IMR-90 (cell line): ENCODE data around the gene CAPN5. TPM values are rescaled to one million over a fixed set of nuclear protein-coding genes. Genes with fewer than 3 reads are reported as not detected.

Source experiments
- ATAC-seq: fragments of 200-7000 bp; cut with Tn5 transposase; 2 replicates; pipeline ENCODE4 v1.9.1; 2020; ENCODE audit warnings: low read depth, mild to moderate bottlenecking, moderate library complexity
- BruUV-seq: library from RNA; stranded (reverse); fragments of 400-500 nt; replicated peaks from 2 replicates; lab custom pipeline; 2021; lab: Mats Ljungman, UMichigan
- CTCF ChIA-PET: fragments of 300-600 bp; formaldehyde crosslinking; extraction: SDS; loops from one replicate; lab custom pipeline; 2021; ENCODE audit warnings: antibody characterized with exemption; lab: Yijun Ruan, JAX
- POLR2A ChIA-PET: fragments of 300-600 bp; sonication (Branson Sonifier 250); formaldehyde crosslinking; loops from one replicate; lab custom pipeline; 2022; ENCODE audit warnings: antibody characterized with exemption; ENCODE audit not compliant: unreplicated experiment; lab: Charles Lee
- DNase-seq: peaks from one replicate; pipeline ENCODE4 v3.0.0; 2013
- H2AFZ ChIP-seq: replicated peaks from 2 replicates; pipeline ENCODE3; 2013; ENCODE audit warnings: low read length, mild to moderate bottlenecking; ENCODE audit not compliant: poor library complexity
- H2AK5ac ChIP-seq: 2 replicates; pipeline ENCODE4 v1.6.1; 2013; ENCODE audit warnings: low read depth, low read length, inconsistent platforms
- H2AK9ac ChIP-seq: replicated peaks from 2 replicates; pipeline ENCODE3; 2013; ENCODE audit warnings: mild to moderate bottlenecking, low read depth, low read length, moderate library complexity; ENCODE audit not compliant: poor library complexity
- H2BK120ac ChIP-seq: 2 replicates; pipeline ENCODE4 v1.6.1; 2013; ENCODE audit warnings: low read depth, low read length, inconsistent platforms
- H2BK15ac ChIP-seq: 3 replicates; pipeline ENCODE4 v1.6.1; 2013; ENCODE audit warnings: low read depth, low read length, inconsistent platforms
- H2BK20ac ChIP-seq: 2 replicates; pipeline ENCODE4 v1.6.1; 2013; ENCODE audit warnings: low read depth, mild to moderate bottlenecking, inconsistent platforms, low read length, moderate library complexity
- H2BK5ac ChIP-seq: 2 replicates; pipeline ENCODE4 v1.6.1; 2013; ENCODE audit warnings: mild to moderate bottlenecking, low read depth, low read length, inconsistent platforms; ENCODE audit not compliant: poor library complexity, severe bottlenecking
- H3K14ac ChIP-seq: replicated peaks from 2 replicates; pipeline ENCODE4 v1.6.1; 2013; ENCODE audit warnings: low read depth, low read length, inconsistent platforms
- H3K18ac ChIP-seq: 2 replicates; pipeline ENCODE4 v1.6.1; 2013; ENCODE audit warnings: low read depth, low read length, control low read depth
- H3K23ac ChIP-seq: 2 replicates; pipeline ENCODE4 v1.6.1; 2013; ENCODE audit warnings: low read depth, low read length, inconsistent platforms
- H3K27ac ChIP-seq: 2 replicates; pipeline ENCODE4 v1.5.1; 2013; ENCODE audit warnings: mild to moderate bottlenecking, control low read depth, low read length; ENCODE audit not compliant: insufficient read depth
- H3K27me3 ChIP-seq: 2 replicates; pipeline ENCODE4 v1.6.1; 2013; ENCODE audit warnings: low read length; ENCODE audit not compliant: control insufficient read depth, insufficient read depth
- H3K36me3 ChIP-seq: 2 replicates; pipeline ENCODE4 v1.6.1; 2013; ENCODE audit warnings: low read length, mixed read lengths; ENCODE audit not compliant: control insufficient read depth, insufficient read depth
- H3K4ac ChIP-seq: 2 replicates; pipeline ENCODE4 v1.6.1; 2013; ENCODE audit warnings: low read depth, low read length, inconsistent platforms
- H3K4me1 ChIP-seq: 2 replicates; pipeline ENCODE4 v1.6.1; 2013; ENCODE audit warnings: low read length, mixed read lengths; ENCODE audit not compliant: control insufficient read depth, insufficient read depth
- H3K4me2 ChIP-seq: 2 replicates; pipeline ENCODE4 v1.6.1; 2013; ENCODE audit warnings: low read depth, mild to moderate bottlenecking, control low read depth, low read length, moderate library complexity
- H3K4me3 ChIP-seq: 2 replicates; pipeline ENCODE4 v1.5.1; 2013; ENCODE audit warnings: low read depth, mild to moderate bottlenecking, control low read depth, low read length, moderate library complexity; ENCODE audit not compliant: insufficient read depth
- H3K56ac ChIP-seq: 2 replicates; pipeline ENCODE4 v1.6.1; 2013; ENCODE audit warnings: low read length, inconsistent platforms; ENCODE audit not compliant: insufficient read depth; ENCODE audit errors: extremely low read depth
- H3K79me1 ChIP-seq, 2 experiments: 2 replicates each; pipeline ENCODE4 v1.6.1; 2013; ENCODE audit warnings: low read length in 2 of 2, inconsistent platforms in 1 of 2, low read depth in 1 of 2
- H3K9ac ChIP-seq: 2 replicates; pipeline ENCODE4 v1.6.1; 2013; ENCODE audit warnings: low read depth, low read length, control low read depth
- H3K9me1 ChIP-seq: 2 replicates; pipeline ENCODE4 v1.6.1; 2013; ENCODE audit warnings: low read length, inconsistent platforms; ENCODE audit not compliant: insufficient read depth
- H3K9me3 ChIP-seq: 2 replicates; pipeline ENCODE4 v1.6.1; 2013; ENCODE audit warnings: low read length; ENCODE audit not compliant: control insufficient read depth, insufficient read depth
- H4K20me1 ChIP-seq: 2 replicates; pipeline ENCODE4 v1.6.1; 2013; ENCODE audit warnings: low read length, inconsistent platforms; ENCODE audit not compliant: insufficient read depth
- H4K5ac ChIP-seq: 2 replicates; pipeline ENCODE4 v1.6.1; 2013; ENCODE audit warnings: mild to moderate bottlenecking, low read depth, low read length, control low read depth
- H4K8ac ChIP-seq, 2 experiments: 2 replicates each; pipeline ENCODE4 v1.6.1; 2013; ENCODE audit warnings: low read depth in 2 of 2, low read length in 2 of 2, control low read depth in 1 of 2, inconsistent platforms in 1 of 2
- H4K91ac ChIP-seq: 2 replicates; pipeline ENCODE4 v1.6.1; 2013; ENCODE audit warnings: low read depth, low read length, inconsistent platforms; ENCODE audit not compliant: insufficient read depth
- BHLHE40 ChIP-seq: fragments of 150-350 bp; IDR thresholded peaks from 2 replicates; pipeline ENCODE4 v1.6.1; 2016; ENCODE audit warnings: mild to moderate bottlenecking, low read depth, low read length
- CHD1 ChIP-seq: IDR thresholded peaks from 2 replicates; pipeline ENCODE4 v1.6.1; 2012; ENCODE audit warnings: low read depth, low read length, improper control_type of control experiment
- FOS ChIP-seq: fragments of 150-350 bp; IDR thresholded peaks from 2 replicates; pipeline ENCODE4 v1.6.1; 2016; ENCODE audit warnings: low read depth, low read length
- MAFK ChIP-seq: IDR thresholded peaks from 2 replicates; pipeline ENCODE4 v1.6.1; 2012; ENCODE audit warnings: low read depth, low read length, improper control_type of control experiment
- MAZ ChIP-seq: IDR thresholded peaks from 2 replicates; pipeline ENCODE4 v1.6.1; 2012; ENCODE audit warnings: low read depth, mild to moderate bottlenecking, low read length, improper control_type of control experiment, moderate library complexity, borderline replicate concordance
- MXI1 ChIP-seq: IDR thresholded peaks from 2 replicates; pipeline ENCODE4 v1.6.1; 2012; ENCODE audit warnings: low read depth, mild to moderate bottlenecking, low read length, moderate library complexity, borderline replicate concordance
- NFE2L2 ChIP-seq: fragments of 150-350 bp; IDR thresholded peaks from 2 replicates; pipeline ENCODE4 v1.6.1; 2016; ENCODE audit warnings: low read depth, mild to moderate bottlenecking, low read length
- POLR2A ChIP-seq: IDR thresholded peaks from 2 replicates; pipeline ENCODE4 v1.6.1; 2012; ENCODE audit warnings: mild to moderate bottlenecking, low read depth, low read length
- RCOR1 ChIP-seq: IDR thresholded peaks from 2 replicates; pipeline ENCODE4 v1.6.1; 2012; ENCODE audit warnings: mild to moderate bottlenecking, low read length, improper control_type of control experiment; ENCODE audit not compliant: insufficient replicate concordance
- RFX5 ChIP-seq: IDR thresholded peaks from 2 replicates; pipeline ENCODE4 v1.8.0; 2012; ENCODE audit warnings: low read depth, mild to moderate bottlenecking, low read length, moderate library complexity
- SMC3 ChIP-seq: fragments of 150-350 bp; IDR thresholded peaks from 2 replicates; pipeline ENCODE4 v1.6.1; 2016; ENCODE audit warnings: low read depth, mild to moderate bottlenecking, antibody characterized with exemption, low read length, moderate library complexity
- USF2 ChIP-seq: fragments of 150-350 bp; IDR thresholded peaks from 2 replicates; pipeline ENCODE4 v1.6.1; 2017; ENCODE audit warnings: mild to moderate bottlenecking, antibody characterized with exemption, low read length, low read depth
- WGBS, 2 experiments: methylation state at CpG; one replicate each; pipeline versions ENCODE4 v1.1.5 to v1.1.7; 2013; ENCODE audit warnings: missing lambda C conversion rate in 2 of 2; ENCODE audit not compliant: insufficient read length in 1 of 2; ENCODE audit errors: extremely low coverage in 2 of 2; 5-methylcytosine and 5-hydroxymethylcytosine counted together
- dilution Hi-C: fragments of 300-500 bp; cut with HindIII; formaldehyde crosslinking; loops from one replicate; pipeline ENCODE4 v1.14.3; 2018; ENCODE audit warnings: low sequenced_read_pairs; ENCODE audit not compliant: unreplicated experiment
- in situ Hi-C: fragments of 300-500 bp; cut with MboI; formaldehyde crosslinking; loops from 3 replicates; pipeline ENCODE4 v1.14.3; 2019; ENCODE audit warnings: low sequenced_read_pairs, inconsistent platforms, mixed read lengths
- intact Hi-C: fragments of 100-400 bp; cut with micrococcal nuclease; formaldehyde crosslinking; loops from 2 replicates; pipeline ENCODE4 v1.10.0; 2022
- polyA plus RNA-seq, 3 experiments: library from polyadenylated mRNA; depleted of rRNA; stranded (reverse); fragments of >200 nt; gene quantifications; 2 replicates each; pipeline ENCODE4 v1.2.3, GENCODE V29; 2012; ENCODE audit warnings: low replicate concordance in 1 of 3
- total RNA-seq: library from RNA; depleted of rRNA; stranded (reverse); fragments of >200 nt; gene quantifications from 2 replicates; pipeline ENCODE4 v1.2.3, GENCODE V29; 2012

CAPN5 gene
- total and polyA plus RNA-seq, 2 of the 4 experiments (the other 2 are of a cell fraction): 8.1 to 24.0 TPM

- TF ChIP-seq BHLHE40: no peak
Observed at GRCh38 chr11:77074626-77075221, 8.0 kb downstream of the CAPN5 start (continued).

DNA sequence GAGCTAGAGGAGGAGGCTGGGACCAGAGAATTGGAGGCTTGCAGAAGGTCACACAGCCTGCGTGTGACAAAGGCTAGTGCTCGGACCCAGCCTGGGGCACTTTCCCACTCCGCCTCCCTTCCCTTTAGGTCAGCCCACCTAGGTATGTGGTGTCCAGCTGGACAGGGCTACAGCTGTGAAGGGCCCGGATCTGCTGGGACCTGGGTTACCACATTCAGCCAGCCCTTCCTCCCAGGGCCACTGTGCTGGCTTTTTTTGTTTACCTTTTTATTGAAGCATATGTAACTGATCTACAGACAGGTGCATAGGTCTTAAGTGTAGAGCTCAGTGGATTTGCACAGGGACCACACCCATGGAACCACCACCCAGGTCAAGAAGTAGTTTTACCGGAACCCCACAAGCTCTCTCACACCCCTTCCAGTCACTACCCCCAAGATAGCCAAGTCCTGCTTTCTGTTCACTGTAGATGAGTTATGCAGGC, 8.7 kb downstream of the CAPN5 start:
- H2AFZ ChIP-seq: no peak overlapping the region
- peaks cover 11% of the 10 kb centered on the region for H4K20me1 ChIP-seq
- H2BK15ac ChIP-seq: no peak overlapping the region
- ChIA-PET POLR2A (no interaction called here), CTCF (interaction anchor here (0.6 kb wide), 1 partner anchor 155 kb away, joined by 3 read pairs; no protein-coding TSS in a partner anchor)
- H4K91ac ChIP-seq: no peak overlapping the region
- H2BK120ac ChIP-seq: no peak overlapping the region
- no peak overlapping the region for H2BK5ac ChIP-seq
- no peak overlapping the region for H3K14ac ChIP-seq
- H3K4me3 ChIP-seq: no peak overlapping the region
- H3K4me2 ChIP-seq: no peak overlapping the region
- H3K9me1 ChIP-seq: peaks cover 24% of the 10 kb centered on the region
- peaks cover 17 to 39% of the 10 kb centered on the region in 2 experiments for H3K79me1 ChIP-seq
- dilution Hi-C loops: no loop called here
- no peak overlapping the region for H3K56ac ChIP-seq
- no peak overlapping the region for H3K9ac ChIP-seq
- no peak overlapping the region for H3K23ac ChIP-seq
- H3K36me3 ChIP-seq: no peaks in the 10 kb centered on the region
- 100% methylated on average over 2 of the region's 5 CpGs; no CpG with 5 or more reads in 1 of the 2 experiments for WGBS, 2 experiments
- no peak overlapping the region for H4K8ac ChIP-seq
- H3K4me1 ChIP-seq: peaks cover 32% of the 10 kb centered on the region
- DNase-seq: no peak
- intact Hi-C loops: no loop called here
- H3K4ac ChIP-seq: no peak overlapping the region
- H2BK20ac ChIP-seq: no peak overlapping the region
- in situ Hi-C loops: no loop called here
- H3K27ac ChIP-seq: no peak overlapping the region
- H3K27me3 ChIP-seq: no peaks in the 10 kb centered on the region
- no peak overlapping the region for H2AK5ac ChIP-seq
- no peak overlapping the region for H3K18ac ChIP-seq
- no peaks in the 10 kb centered on the region for H3K9me3 ChIP-seq
- H4K5ac ChIP-seq: no peak overlapping the region
- no peak for ATAC-seq
- no peak overlapping the region for H2AK9ac ChIP-seq
- no TSS peak for BruUV-seq
- TF ChIP-seq FOS (no peak), RCOR1 (no peak), RFX5 (no peak), SMC3 (no peak), MXI1 (no peak), NFE2L2 (no peak), BHLHE40 (no peak), USF2 (no peak), MAFK (no peak), POLR2A (no peak), MAZ (no peak), CHD1 (no peak)
